Measurements from ENCODE around the gene MEX3B. TPM values are rescaled to one million over a fixed set of nuclear protein-coding genes. Genes with fewer than 3 reads are reported as not detected.
A peak's percentile ranks its signal among the peaks of the same experiment; 100 is the strongest.
"Not testable (repeated sequence)": the region's sequence is repeated elsewhere in the genome, so short reads cannot be mapped to it uniquely, and the experiment has no call there.

The MEX3B gene
- total RNA-seq, 1 donor from 2014 or later, result 89.7 TPM

GRCh38 chr15:82052751-82053150 is 6.9 kb upstream of the MEX3B start:
- no peak for DNase-seq (ENCODE audit: low spot score in 2 of 2)
- no peak for FAIRE-seq

GRCh38 chr15:82051664-82052063 is 5.8 kb upstream of the MEX3B start:
- DNase-seq (ENCODE audit: low spot score in 2 of 2) (peak in 1 of 2 donors; percentile 51), FAIRE-seq (no peak)

- no peak for FAIRE-seq
- no peak for DNase-seq (ENCODE audit: low spot score in 2 of 2)
Measured at GRCh38 chr15:82048811-82049210, 3.0 kb upstream of the MEX3B start.

- FAIRE-seq (no peak), DNase-seq (ENCODE audit: low spot score in 2 of 2) (no peak)
Measured at GRCh38 chr15:82047453-82048400, 1.9 kb upstream of the MEX3B start.

- FAIRE-seq, result no peak
Measured at GRCh38 chr15:82046666-82047452, 1.0 kb upstream of the MEX3B start.

GRCh38 chr15:82045179-82045891 is 483 bp downstream of the MEX3B start:
- no peak for FAIRE-seq
- DNase-seq (ENCODE audit: low spot score in 2 of 2), result peak; percentile 25 to 65

More at GRCh38 chr15:82046666-82047452, 1.0 kb upstream of the MEX3B start:
- DNase-seq (ENCODE audit: low spot score in 2 of 2), result peak; percentile 89 to 95

- FAIRE-seq, result no peak
- peak; percentile 50 to 57 for DNase-seq (ENCODE audit: low spot score in 2 of 2)
Measured at GRCh38 chr15:82044373-82045178, 1.2 kb downstream of the MEX3B start.

GRCh38 chr15:82043796-82044372 is 1.9 kb downstream of the MEX3B start:
- DNase-seq (ENCODE audit: low spot score in 2 of 2), result no peak

GRCh38 chr15:82043130-82043673 is 2.6 kb downstream of the MEX3B start:
- FAIRE-seq, result no peak
- DNase-seq (ENCODE audit: low spot score in 2 of 2), result no peak

More at GRCh38 chr15:82043796-82044372, 1.9 kb downstream of the MEX3B start:
- FAIRE-seq, result no peak

GRCh38 chr15:82040862-82041261 is 5.0 kb downstream of the MEX3B start:
- no peak for DNase-seq (ENCODE audit: low spot score in 2 of 2)
- no peak for FAIRE-seq

GRCh38 chr15:82040390-82040789 is 5.4 kb downstream of the MEX3B start:
- DNase-seq (ENCODE audit: low spot score in 2 of 2), result no peak
- no peak for FAIRE-seq

GRCh38 chr15:82039871-82040270 is 5.9 kb downstream of the MEX3B start:
- DNase-seq (ENCODE audit: low spot score in 2 of 2) (no peak), FAIRE-seq (no peak)

GRCh38 chr15:82036461-82036860 is 9.4 kb downstream of the MEX3B start:
- FAIRE-seq (no peak), DNase-seq (ENCODE audit: low spot score in 2 of 2) (no peak)

- DNase-seq (ENCODE audit: low spot score in 2 of 2) (no peak), FAIRE-seq (no peak)
Measured at GRCh38 chr15:82031871-82032270, 13.9 kb downstream of the MEX3B start.

- FAIRE-seq (no peak), DNase-seq (ENCODE audit: low spot score in 2 of 2) (no peak)
Measured at GRCh38 chr15:82030176-82030575, 15.6 kb downstream of the MEX3B start.

GRCh38 chr15:82028163-82028562 is 17.7 kb downstream of the MEX3B start:
- DNase-seq (ENCODE audit: low spot score in 2 of 2); FAIRE-seq: not testable (repeated sequence)

- DNase-seq (ENCODE audit: low spot score in 2 of 2), result no peak
- FAIRE-seq, result no peak
Measured at GRCh38 chr15:82021992-82022391, 23.8 kb downstream of the MEX3B start.

GRCh38 chr15:82020625-82021394 is 25.0 kb downstream of the MEX3B start:
- DNase-seq (ENCODE audit: low spot score in 2 of 2) (no peak), FAIRE-seq (no peak)

All from frontal cortex (tissue), 4 donors.